Measurements from ENCODE around the gene SAPCD2. TPM values are rescaled to one million over a fixed set of nuclear protein-coding genes. Genes with fewer than 3 reads are reported as not detected.

Gene SAPCD2
- total RNA-seq, 1 experiment from 2014 or later, result 18.4 TPM

GRCh38 chr9:137037483-137037882 is 32.9 kb downstream of the SAPCD2 start:
- H3K36me3 ChIP-seq (ENCODE audit: control insufficient read depth, insufficient read depth, low read length), result no peaks in the 10 kb centered on the region
- intact Hi-C loops (cut with micrococcal nuclease; ENCODE audit: unreplicated experiment) (loop anchor here (10.0 kb wide), 1 partner anchor 93 kb away; the partner anchor contains the start of genes C8G and FBXW5), in situ Hi-C loops (cut with HindIII; ENCODE audit: low pct_unique_long_range_greater_than_20kb, low sequenced_read_pairs) (no loop called here)
- H3K27me3 ChIP-seq (ENCODE audit: control insufficient read depth, insufficient read depth, low read length), result no peaks in the 10 kb centered on the region
- no peak for TF ChIP-seq REST (IDR thresholded peaks at IDR 0.05; ENCODE audit: insufficient read depth in 1 of 2, low read depth in 2 of 2, low read length in 1 of 2)
- no peaks in the 10 kb centered on the region for H3K9me3 ChIP-seq (ENCODE audit: control insufficient read depth, insufficient read depth, low read depth, low read length)
- H3K27ac ChIP-seq (ENCODE audit: low read length), result no peak overlapping the region
- ATAC-seq (no peak), DNase-seq (ENCODE audit: low read depth, low spot score) (no peak)
- POLR2A ChIA-PET, result no interaction called here
- peaks cover 5% of the 10 kb centered on the region for H3K4me1 ChIP-seq (ENCODE audit: control insufficient read depth, insufficient read depth, low read length)
- no peak overlapping the region for H3K4me3 ChIP-seq (ENCODE audit: low read depth in 2 of 2, low read length in 2 of 2)
- no TSS peak for BruUV-seq (replicated peaks)
- CTCF ChIA-PET, result interaction anchor here (0.5 kb wide), 1 partner anchor 70 kb away, joined by 8 read pairs; no protein-coding TSS in a partner anchor

GRCh38 chr9:137037035-137037434 is 33.3 kb downstream of the SAPCD2 start:
- no peak for TF ChIP-seq CTCF (IDR thresholded peaks at IDR 0.05)
- no peak for TF ChIP-seq POLR2AphosphoS5 (IDR thresholded peaks at IDR 0.05; ENCODE audit: low read depth, low read length)
- TF ChIP-seq TCF7L2 (IDR thresholded peaks at IDR 0.05; ENCODE audit: low read depth, low read length), result no peak
- no peak for TF ChIP-seq REST (IDR thresholded peaks at IDR 0.05; ENCODE audit: insufficient read depth in 1 of 2, low read depth in 2 of 2, low read length in 1 of 2)
- TF ChIP-seq SIN3A (IDR thresholded peaks at IDR 0.05; ENCODE audit: borderline replicate concordance, insufficient read depth, low read depth, low read length), result no peak
- no peaks in the 10 kb centered on the region for H3K9me3 ChIP-seq (ENCODE audit: control insufficient read depth, insufficient read depth, low read depth, low read length)
- ChIA-PET POLR2A (no interaction called here), CTCF (interaction anchor here (0.5 kb wide), 1 partner anchor 70 kb away, joined by 8 read pairs; no protein-coding TSS in a partner anchor)
- ATAC-seq (no peak), DNase-seq (ENCODE audit: low read depth, low spot score) (no peak)
- in situ Hi-C loops (cut with HindIII; ENCODE audit: low pct_unique_long_range_greater_than_20kb, low sequenced_read_pairs), result no loop called here
- H3K36me3 ChIP-seq (ENCODE audit: control insufficient read depth, insufficient read depth, low read length), result no peaks in the 10 kb centered on the region
- H3K4me1 ChIP-seq (ENCODE audit: control insufficient read depth, insufficient read depth, low read length), result peaks cover 5% of the 10 kb centered on the region
- intact Hi-C loops (cut with micrococcal nuclease; ENCODE audit: unreplicated experiment), result loop anchor here (10.0 kb wide), 1 partner anchor 92 kb away; the partner anchor contains the start of genes C8G and FBXW5
- H3K27me3 ChIP-seq (ENCODE audit: control insufficient read depth, insufficient read depth, low read length), result no peaks in the 10 kb centered on the region
- BruUV-seq (replicated peaks), result no TSS peak
- no peak overlapping the region for H3K27ac ChIP-seq (ENCODE audit: low read length)
- H3K4me3 ChIP-seq (ENCODE audit: low read depth in 2 of 2, low read length in 2 of 2), result no peak overlapping the region
